ENCODE data around the gene KRT85.

GRCh38 chr12:52317468-52318052 is 49.7 kb downstream of the KRT85 start:
- TF ChIP-seq POLR2A (IDR thresholded peaks at IDR 0.05; ENCODE audit: low read depth, low read length) (no peak), POLR2AphosphoS5 (IDR thresholded peaks at IDR 0.05; ENCODE audit: low read depth, low read length) (no peak), TAF1 (IDR thresholded peaks at IDR 0.05; ENCODE audit: low read depth, low read length) (no peak), PAX5 (IDR thresholded peaks at IDR 0.05; ENCODE audit: insufficient read depth, low read length, severe bottlenecking) (no peak), SPI1 (IDR thresholded peaks at IDR 0.05; ENCODE audit: low read depth, low read length) (no peak), POU2F2 (IDR thresholded peaks at IDR 0.05; ENCODE audit: low read depth, low read length) (no peak)
